ENCODE results near the gene GYPB.
"Not testable (repeated sequence)": the region's sequence is repeated elsewhere in the genome, so short reads cannot be mapped to it uniquely, and the experiment has no call there.

GYPB gene

GRCh38 chr4:144019277-144019676 lies at the start of gene GYPB:
TSS of gene GYPB (minus strand) at chr4:144019380. CDS start at chr4:144019287, 93 bp downstream.
- H3K9me3 Mint-ChIP-seq, DNase-seq, H3K27ac Mint-ChIP-seq, H3K4me1 Mint-ChIP-seq, ATAC-seq, H3K27me3 Mint-ChIP-seq, H3K4me3 Mint-ChIP-seq: not testable (repeated sequence)

- H3K4me3 Mint-ChIP-seq, DNase-seq, H3K27me3 Mint-ChIP-seq, H3K4me1 Mint-ChIP-seq, ATAC-seq, H3K27ac Mint-ChIP-seq: not testable (repeated sequence)
- H3K9me3 Mint-ChIP-seq: peaks cover 6 to 11% of the 10 kb centered on the region in 2 donors
Measured at GRCh38 chr4:144061556-144061955, 42.4 kb upstream of the GYPB start.

DNA sequence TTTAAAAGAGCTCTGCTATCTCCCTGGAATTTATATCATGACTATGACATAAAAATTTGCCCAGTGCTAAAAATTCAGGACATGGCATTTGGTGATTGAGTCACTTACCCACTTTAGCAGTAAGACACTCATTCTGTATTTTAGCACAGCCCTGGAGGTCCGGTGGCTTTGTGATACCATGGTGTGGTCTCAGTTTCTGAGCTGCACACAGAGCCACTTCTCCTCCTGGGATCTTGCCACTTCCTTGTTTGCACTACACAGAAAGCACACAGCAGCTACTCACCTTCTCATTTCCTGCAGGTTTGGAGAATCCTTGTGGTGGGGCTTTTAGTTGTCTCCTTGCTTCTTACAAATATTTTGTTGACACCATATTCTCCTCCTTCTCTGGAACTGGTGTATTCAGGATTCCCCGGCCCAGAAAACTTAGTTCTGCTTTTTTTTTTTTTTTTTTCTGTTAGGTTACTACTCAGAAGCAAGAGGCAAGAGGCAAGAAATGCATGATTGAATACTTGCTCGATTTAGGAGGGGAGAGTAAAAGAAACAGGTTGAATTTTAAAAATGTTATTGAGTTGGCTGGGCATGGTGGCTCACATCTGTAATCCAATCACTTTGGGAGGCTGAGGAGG lies 41.2 kb upstream of the GYPB start:
- ATAC-seq, H3K4me1 Mint-ChIP-seq, DNase-seq, H3K27ac Mint-ChIP-seq, H3K4me3 Mint-ChIP-seq, H3K27me3 Mint-ChIP-seq: not testable (repeated sequence)
- peaks cover 6 to 11% of the 10 kb centered on the region in 2 donors for H3K9me3 Mint-ChIP-seq

GRCh38 chr4:144056800-144057199 lies 37.6 kb upstream of the GYPB start:
- H3K4me3 Mint-ChIP-seq: no peak overlapping the region
- peaks cover 6% of the 10 kb centered on the region for H3K27me3 Mint-ChIP-seq
- DNase-seq (no peak), ATAC-seq (no peak)
- no peaks in the 10 kb centered on the region for H3K4me1 Mint-ChIP-seq
- H3K27ac Mint-ChIP-seq: no peak overlapping the region
- H3K9me3 Mint-ChIP-seq: peaks cover 4 to 7% of the 10 kb centered on the region in 2 donors

GRCh38 chr4:144055336-144055735 lies 36.2 kb upstream of the GYPB start:
- not testable (repeated sequence) for ATAC-seq, H3K4me3 Mint-ChIP-seq, DNase-seq, H3K9me3 Mint-ChIP-seq, H3K4me1 Mint-ChIP-seq, H3K27ac Mint-ChIP-seq, H3K27me3 Mint-ChIP-seq

DNA sequence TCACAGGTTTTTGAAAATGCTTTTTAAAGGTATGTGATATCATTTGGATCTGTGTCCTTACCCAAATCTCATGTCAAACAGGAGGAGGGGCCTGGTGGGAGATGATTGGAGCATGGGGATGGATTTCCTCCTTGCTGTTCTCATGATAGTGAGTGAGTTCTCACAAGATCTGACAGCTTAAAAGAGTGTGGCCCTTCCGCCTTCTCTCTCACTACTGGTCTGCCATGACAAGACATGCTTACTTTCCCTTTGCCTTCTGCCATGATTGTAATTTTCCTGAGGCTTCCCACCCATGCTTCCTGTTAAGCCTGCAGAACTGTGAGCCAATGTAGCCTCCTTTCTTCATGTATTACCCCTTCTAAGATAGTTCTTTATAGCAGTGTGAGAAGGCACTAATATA lies 32.3 kb upstream of the GYPB start:
- H3K9me3 Mint-ChIP-seq, ATAC-seq, DNase-seq, H3K4me1 Mint-ChIP-seq, H3K27ac Mint-ChIP-seq, H3K27me3 Mint-ChIP-seq, H3K4me3 Mint-ChIP-seq: not testable (repeated sequence)

DNA sequence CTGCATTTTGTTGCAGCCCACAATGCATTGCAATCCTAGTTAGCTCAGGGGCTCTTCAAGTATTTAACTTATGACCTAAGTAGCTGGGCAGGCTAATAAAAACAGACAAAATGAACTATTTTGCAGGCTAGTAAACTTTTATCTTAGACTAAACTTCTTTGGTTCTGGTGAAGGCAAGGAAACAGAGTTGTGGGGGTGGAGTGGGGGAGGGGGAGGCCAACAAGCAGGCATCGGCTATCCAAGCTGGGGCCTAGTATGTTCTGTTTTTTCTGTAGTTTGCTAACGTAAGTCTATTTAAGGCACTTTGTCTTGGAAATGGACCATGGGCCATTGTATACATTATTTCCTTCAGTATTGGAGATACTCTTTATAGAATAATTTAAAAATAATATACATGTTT lies 31.5 kb upstream of the GYPB start:
- DNase-seq, H3K27me3 Mint-ChIP-seq, ATAC-seq, H3K27ac Mint-ChIP-seq, H3K4me3 Mint-ChIP-seq, H3K9me3 Mint-ChIP-seq, H3K4me1 Mint-ChIP-seq: not testable (repeated sequence)

GRCh38 chr4:144049495-144050424 lies 30.6 kb upstream of the GYPB start:
- not testable (repeated sequence) for H3K9me3 Mint-ChIP-seq, H3K27me3 Mint-ChIP-seq, DNase-seq, ATAC-seq, H3K4me3 Mint-ChIP-seq, H3K27ac Mint-ChIP-seq, H3K4me1 Mint-ChIP-seq

DNA sequence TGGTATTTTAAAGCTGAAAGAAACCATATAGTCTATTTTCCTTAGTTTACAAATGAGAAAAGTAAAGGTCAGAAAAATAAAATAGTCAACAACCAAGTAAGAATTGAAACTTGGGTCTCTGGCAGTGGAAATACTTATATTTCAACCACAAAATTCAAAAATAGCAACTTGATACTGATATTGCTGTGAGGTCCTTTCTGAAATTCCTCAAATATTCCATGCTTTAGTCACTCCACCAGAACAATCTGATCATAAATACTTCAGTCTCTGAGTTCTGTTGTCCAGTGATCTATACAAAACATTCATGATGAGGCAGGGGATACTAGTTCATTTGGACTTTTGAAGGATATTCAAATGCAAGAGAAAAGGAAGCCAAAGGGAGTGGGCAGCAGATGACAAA lies 25.8 kb upstream of the GYPB start:
- not testable (repeated sequence) for H3K27ac Mint-ChIP-seq, H3K4me1 Mint-ChIP-seq, H3K27me3 Mint-ChIP-seq, H3K4me3 Mint-ChIP-seq, DNase-seq, ATAC-seq
- H3K9me3 Mint-ChIP-seq: peaks cover 6 to 10% of the 10 kb centered on the region in 2 donors

GRCh38 chr4:144032580-144032979 lies 13.4 kb upstream of the GYPB start:
- DNase-seq, H3K27me3 Mint-ChIP-seq, H3K9me3 Mint-ChIP-seq, H3K4me1 Mint-ChIP-seq, ATAC-seq, H3K27ac Mint-ChIP-seq, H3K4me3 Mint-ChIP-seq: not testable (repeated sequence)

DNA sequence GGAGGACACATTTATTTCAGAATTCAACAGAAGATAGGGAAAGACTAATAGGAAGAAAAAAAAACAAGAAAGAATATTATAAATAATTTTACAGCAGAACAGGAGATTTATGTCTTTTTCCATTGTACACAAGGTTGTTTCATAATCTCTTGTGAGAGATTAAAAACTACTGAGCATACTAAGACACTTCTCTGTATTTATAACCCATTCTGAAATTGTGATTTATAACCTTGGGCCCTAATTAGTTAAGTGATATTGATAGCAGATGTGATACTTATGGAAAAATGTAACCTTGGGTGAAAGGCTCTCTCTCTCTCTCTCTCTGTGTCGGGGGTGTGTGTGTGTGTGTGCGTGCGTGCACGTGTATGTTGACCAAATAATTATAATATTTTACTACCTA lies 12.7 kb upstream of the GYPB start:
- H3K27me3 Mint-ChIP-seq, DNase-seq, H3K4me1 Mint-ChIP-seq, H3K4me3 Mint-ChIP-seq, ATAC-seq, H3K9me3 Mint-ChIP-seq: not testable (repeated sequence)
- H3K27ac Mint-ChIP-seq: peak overlapping the region in 1 of 2 donors; percentile 10

DNA sequence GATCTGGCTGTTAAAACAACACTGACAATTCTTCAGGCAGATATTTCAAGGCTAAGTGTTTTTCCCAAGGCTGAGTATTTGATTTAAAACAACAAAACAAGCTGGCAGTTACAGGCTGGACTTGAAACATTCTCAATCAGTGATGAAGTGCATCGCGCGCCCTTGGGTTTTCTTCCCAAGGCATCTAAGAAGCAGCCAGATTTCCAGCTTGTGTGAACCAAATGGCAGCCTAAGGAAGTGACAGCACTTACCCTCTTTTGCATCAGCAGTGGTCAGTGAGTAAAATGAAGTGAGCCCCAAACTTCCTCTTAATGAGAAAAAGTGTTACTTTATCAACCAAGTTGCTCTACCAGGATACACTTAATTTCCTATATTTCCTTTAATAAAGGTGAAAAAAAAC lies 12.2 kb upstream of the GYPB start:
- DNase-seq, ATAC-seq, H3K9me3 Mint-ChIP-seq, H3K27ac Mint-ChIP-seq, H3K4me1 Mint-ChIP-seq, H3K4me3 Mint-ChIP-seq, H3K27me3 Mint-ChIP-seq: not testable (repeated sequence)

- not testable (repeated sequence) for ATAC-seq, H3K27me3 Mint-ChIP-seq, H3K27ac Mint-ChIP-seq, H3K9me3 Mint-ChIP-seq, DNase-seq, H3K4me1 Mint-ChIP-seq, H3K4me3 Mint-ChIP-seq
Measured at GRCh38 chr4:144030708-144031107, 11.5 kb upstream of the GYPB start.

DNA sequence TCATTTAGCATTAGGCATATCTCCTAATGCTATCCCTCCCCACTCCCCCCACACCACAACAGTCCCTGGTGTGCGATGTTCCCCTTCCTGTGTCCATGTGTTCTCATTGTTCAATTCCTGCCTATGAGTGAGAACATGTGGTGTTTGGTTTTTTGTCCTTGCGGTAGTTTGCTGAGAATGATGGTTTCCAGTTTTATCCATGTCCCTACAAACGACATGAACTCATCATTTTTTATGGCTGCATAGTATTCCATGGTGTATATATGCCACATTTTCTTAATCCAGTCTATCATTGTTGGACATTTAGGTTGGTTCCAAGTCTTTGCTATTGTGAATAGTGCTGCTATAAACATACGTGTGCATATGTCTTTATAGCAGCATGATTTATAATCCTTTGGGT lies 7.5 kb upstream of the GYPB start:
- H3K9me3 Mint-ChIP-seq, ATAC-seq, H3K4me3 Mint-ChIP-seq, H3K27me3 Mint-ChIP-seq, H3K4me1 Mint-ChIP-seq, DNase-seq, H3K27ac Mint-ChIP-seq: not testable (repeated sequence)

- H3K27me3 Mint-ChIP-seq, H3K4me1 Mint-ChIP-seq, H3K9me3 Mint-ChIP-seq, H3K27ac Mint-ChIP-seq, ATAC-seq, H3K4me3 Mint-ChIP-seq, DNase-seq: not testable (repeated sequence)
Measured at GRCh38 chr4:144024399-144025053, 5.3 kb upstream of the GYPB start.
